BE2C (cell line): ENCODE measurements around the gene GOLGA3.

Experiments
- DNase-seq: peaks from one replicate; pipeline ENCODE4 v3.0.0-alpha.2; 2020
- H3K27me3 ChIP-seq: fragments of 250-450 bp; sonication (Bioruptor Pico); 2 replicates; pipeline ENCODE4 v1.5.1; 2020; ENCODE audit warnings: mild to moderate bottlenecking
- H3K36me3 ChIP-seq: fragments of 250-450 bp; sonication (Bioruptor Pico); 2 replicates; pipeline ENCODE4 v1.5.1; 2020; ENCODE audit warnings: mild to moderate bottlenecking
- H3K4me1 ChIP-seq: fragments of 250-450 bp; sonication (Bioruptor Pico); 2 replicates; pipeline ENCODE4 v1.5.1; 2020
- H3K4me3 ChIP-seq: 2 replicates; pipeline ENCODE4 v1.5.1; 2011; ENCODE audit warnings: low read depth, low read length
- H3K9me3 ChIP-seq: fragments of 250-450 bp; sonication (Bioruptor Pico); 2 replicates; pipeline ENCODE4 v1.5.1; 2020
- TF ChIP-seq, protein P1 (sequence below): IDR thresholded peaks from 2 replicates; pipeline ENCODE4 v1.5.1; 2012; ENCODE audit warnings: mild to moderate bottlenecking, low read depth, low read length

GOLGA3 gene

GRCh38 chr12:132834181-132834711 is 5.6 kb upstream of the GOLGA3 start:
- Histone ChIP-seq H3K27me3 (no peaks in the 10 kb centered on the region), H3K9me3 (no peaks in the 10 kb centered on the region), H3K4me3 (no peak overlapping the region), H3K4me1 (no peaks in the 10 kb centered on the region), H3K36me3 (no peaks in the 10 kb centered on the region)
- TF ChIP-seq, protein P1, sequence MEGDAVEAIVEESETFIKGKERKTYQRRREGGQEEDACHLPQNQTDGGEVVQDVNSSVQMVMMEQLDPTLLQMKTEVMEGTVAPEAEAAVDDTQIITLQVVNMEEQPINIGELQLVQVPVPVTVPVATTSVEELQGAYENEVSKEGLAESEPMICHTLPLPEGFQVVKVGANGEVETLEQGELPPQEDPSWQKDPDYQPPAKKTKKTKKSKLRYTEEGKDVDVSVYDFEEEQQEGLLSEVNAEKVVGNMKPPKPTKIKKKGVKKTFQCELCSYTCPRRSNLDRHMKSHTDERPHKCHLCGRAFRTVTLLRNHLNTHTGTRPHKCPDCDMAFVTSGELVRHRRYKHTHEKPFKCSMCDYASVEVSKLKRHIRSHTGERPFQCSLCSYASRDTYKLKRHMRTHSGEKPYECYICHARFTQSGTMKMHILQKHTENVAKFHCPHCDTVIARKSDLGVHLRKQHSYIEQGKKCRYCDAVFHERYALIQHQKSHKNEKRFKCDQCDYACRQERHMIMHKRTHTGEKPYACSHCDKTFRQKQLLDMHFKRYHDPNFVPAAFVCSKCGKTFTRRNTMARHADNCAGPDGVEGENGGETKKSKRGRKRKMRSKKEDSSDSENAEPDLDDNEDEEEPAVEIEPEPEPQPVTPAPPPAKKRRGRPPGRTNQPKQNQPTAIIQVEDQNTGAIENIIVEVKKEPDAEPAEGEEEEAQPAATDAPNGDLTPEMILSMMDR: no peak
- DNase-seq: no peak

GRCh38 chr12:132833341-132833740 is 4.7 kb upstream of the GOLGA3 start:
- no peaks in the 10 kb centered on the region for H3K9me3 ChIP-seq
- no peaks in the 10 kb centered on the region for H3K36me3 ChIP-seq
- H3K4me1 ChIP-seq: no peaks in the 10 kb centered on the region
- no peak for DNase-seq
- no peaks in the 10 kb centered on the region for H3K27me3 ChIP-seq
- H3K4me3 ChIP-seq: no peak overlapping the region
- TF ChIP-seq, protein P1: no peak

DNA sequence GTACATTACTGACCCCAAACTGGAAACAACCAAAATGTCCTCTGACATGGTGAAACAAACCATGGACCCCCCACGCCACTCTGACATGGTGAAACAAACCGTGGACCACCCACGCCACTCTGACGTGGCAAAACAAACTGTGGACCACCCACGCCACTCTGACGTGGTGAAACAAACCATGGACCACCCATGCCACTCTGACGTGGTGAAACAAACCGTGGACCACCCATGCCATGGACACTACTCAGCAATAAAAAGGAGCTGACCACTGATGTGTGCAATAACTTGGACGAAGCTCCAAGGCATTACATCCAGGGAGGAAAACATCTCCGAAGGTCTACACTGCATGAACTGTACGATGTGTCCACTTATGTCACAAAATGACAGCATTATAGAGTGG is 3.1 kb upstream of the GOLGA3 start:
- Histone ChIP-seq H3K9me3 (no peaks in the 10 kb centered on the region), H3K4me3 (no peak overlapping the region), H3K4me1 (no peaks in the 10 kb centered on the region), H3K36me3 (peaks cover 6% of the 10 kb centered on the region), H3K27me3 (no peaks in the 10 kb centered on the region)
- DNase-seq: no peak
- TF ChIP-seq, protein P1: no peak

DNA sequence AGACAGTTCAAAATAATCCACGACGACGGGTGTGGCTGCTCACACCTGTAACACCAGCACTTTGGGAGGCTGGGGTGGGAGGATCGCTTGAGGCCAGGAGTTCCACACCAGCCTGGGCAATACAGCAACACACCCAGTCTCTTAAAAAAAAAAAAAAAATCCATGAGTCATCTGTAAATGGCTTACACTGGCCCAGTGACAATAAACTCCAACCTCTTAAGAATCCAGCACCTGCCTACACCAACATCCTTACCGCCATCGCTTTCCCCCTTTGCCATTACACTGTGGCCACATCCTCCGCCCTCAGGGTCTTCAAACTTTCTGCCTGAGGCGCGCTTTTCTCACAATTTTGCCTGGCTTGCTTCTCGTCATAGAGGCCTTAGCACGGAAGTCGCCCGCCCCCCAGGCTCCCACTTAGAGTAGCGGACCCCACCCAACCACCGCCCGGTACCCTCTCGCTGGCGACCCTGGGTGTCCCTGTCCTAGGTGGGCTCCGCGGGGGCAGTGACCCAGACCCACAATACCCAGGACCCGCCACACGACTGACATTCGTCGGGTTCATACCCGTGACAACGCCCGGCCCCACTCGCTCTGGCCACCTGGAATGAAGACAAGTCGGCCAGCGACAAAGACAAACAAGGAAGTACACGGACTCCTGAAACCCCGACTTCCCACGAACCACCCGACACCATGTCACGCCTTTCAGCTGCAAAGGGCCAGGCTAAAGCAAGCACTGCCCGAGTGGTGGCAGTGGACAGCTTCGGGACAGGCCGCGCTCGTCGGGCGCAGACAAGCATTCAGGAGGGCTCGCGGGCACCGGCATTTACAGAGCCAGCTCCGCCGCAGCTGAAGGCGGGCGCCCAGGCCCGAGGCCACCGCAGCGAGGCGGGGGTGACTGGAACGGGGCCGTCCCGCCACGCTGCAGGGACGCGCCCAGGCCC is 636 bp downstream of the GOLGA3 start:
- H3K27me3 ChIP-seq: no peaks in the 10 kb centered on the region
- no peaks in the 10 kb centered on the region for H3K4me1 ChIP-seq
- no peaks in the 10 kb centered on the region for H3K9me3 ChIP-seq
- H3K36me3 ChIP-seq: peaks cover 24% of the 10 kb centered on the region
- H3K4me3 ChIP-seq: peak overlapping the region; percentile 69
- DNase-seq: no peak
- TF ChIP-seq, protein P1: no peak

- Histone ChIP-seq H3K27me3 (no peaks in the 10 kb centered on the region), H3K4me3 (no peak overlapping the region), H3K9me3 (no peaks in the 10 kb centered on the region), H3K4me1 (no peaks in the 10 kb centered on the region), H3K36me3 (peaks cover 29% of the 10 kb centered on the region)
- no peak for DNase-seq
- TF ChIP-seq, protein P1: no peak
Observed at GRCh38 chr12:132825861-132826260, 2.8 kb downstream of the GOLGA3 start.

DNA sequence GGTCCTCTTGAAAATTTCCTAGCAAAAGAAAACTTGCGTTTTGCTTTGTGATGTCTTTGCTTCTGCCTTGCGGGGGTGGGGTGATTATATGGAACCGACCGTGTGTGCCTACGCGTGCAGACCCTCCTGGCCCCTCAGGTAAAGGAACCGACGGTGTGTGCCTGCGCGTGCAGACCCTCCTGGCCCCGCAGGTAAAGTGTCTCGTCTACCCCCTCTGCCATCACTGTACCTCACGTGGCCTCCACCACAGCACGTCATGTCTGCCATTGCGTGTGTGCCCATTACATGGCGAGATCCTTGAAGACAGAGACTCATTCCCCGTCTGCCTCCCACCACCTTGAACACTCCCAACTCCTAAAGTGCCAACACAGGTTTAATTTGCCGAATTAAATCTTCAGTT is 3.6 kb downstream of the GOLGA3 start:
- H3K36me3 ChIP-seq: peaks cover 35% of the 10 kb centered on the region
- no peak for DNase-seq
- no peaks in the 10 kb centered on the region for H3K4me1 ChIP-seq
- TF ChIP-seq, protein P1: no peak
- H3K27me3 ChIP-seq: no peaks in the 10 kb centered on the region
- no peaks in the 10 kb centered on the region for H3K9me3 ChIP-seq
- H3K4me3 ChIP-seq: no peak overlapping the region
